HFFc6 (cell line): ENCODE measurements around the gene CGREF1. TPM values are rescaled to one million over a fixed set of nuclear protein-coding genes. Genes with fewer than 3 reads are reported as not detected.

Source experiments
- DNase-seq: peaks from one replicate; pipeline ENCODE4 v3.0.0-alpha.2; 2018
- H3K27ac Mint-ChIP-seq: 2 replicates; pipeline ENCODE4 v1.8.0; 2020; ENCODE audit warnings: mild to moderate bottlenecking, mixed read lengths
- H3K27me3 Mint-ChIP-seq: 2 replicates; pipeline ENCODE4 v1.8.0; 2021; ENCODE audit warnings: mild to moderate bottlenecking, moderate library complexity, mixed read lengths; ENCODE audit not compliant: insufficient read depth
- H3K36me3 Mint-ChIP-seq: 2 replicates; pipeline ENCODE4 v1.8.0; 2021; ENCODE audit warnings: low read depth, mixed read lengths
- H3K4me1 Mint-ChIP-seq: 2 replicates; pipeline ENCODE4 v1.8.0; 2020; ENCODE audit warnings: low read depth, mixed read lengths
- H3K4me3 Mint-ChIP-seq: 2 replicates; pipeline ENCODE4 v1.8.0; 2020; ENCODE audit warnings: mild to moderate bottlenecking, moderate library complexity, mixed read lengths
- H3K9me3 Mint-ChIP-seq: 2 replicates; pipeline ENCODE4 v1.8.0; 2020; ENCODE audit warnings: mild to moderate bottlenecking, mixed read lengths
- long read RNA-seq: library from polyadenylated mRNA; unstranded; transcript quantifications from one replicate; pipeline ENCODE4 v2.0.0, GENCODE V29; 2019
- total RNA-seq, 6 experiments: library from RNA; stranded (reverse); fragmentation: NEBNext Ultra II Directional; extraction: Animal tissue kit (Norgen Biotek cat#: 25700); gene quantifications; 2 replicates in 1 of 6; 3 replicates in 5 of 6; pipeline ENCODE4 v1.2.3, GENCODE V29; 2021
- TF ChIP-seq, protein P1 (sequence below): fragments of 200-600 bp; sonication (generic); IDR thresholded peaks from 2 replicates; pipeline ENCODE4 v1.5.0; 2021; ENCODE audit warnings: antibody characterized with exemption, mild to moderate bottlenecking

CGREF1 gene
- under 1 TPM in 1 of 6 experiments, not detected in 5; 0.12 TPM for total RNA-seq
- long read RNA-seq, result 0 reads

DNA sequence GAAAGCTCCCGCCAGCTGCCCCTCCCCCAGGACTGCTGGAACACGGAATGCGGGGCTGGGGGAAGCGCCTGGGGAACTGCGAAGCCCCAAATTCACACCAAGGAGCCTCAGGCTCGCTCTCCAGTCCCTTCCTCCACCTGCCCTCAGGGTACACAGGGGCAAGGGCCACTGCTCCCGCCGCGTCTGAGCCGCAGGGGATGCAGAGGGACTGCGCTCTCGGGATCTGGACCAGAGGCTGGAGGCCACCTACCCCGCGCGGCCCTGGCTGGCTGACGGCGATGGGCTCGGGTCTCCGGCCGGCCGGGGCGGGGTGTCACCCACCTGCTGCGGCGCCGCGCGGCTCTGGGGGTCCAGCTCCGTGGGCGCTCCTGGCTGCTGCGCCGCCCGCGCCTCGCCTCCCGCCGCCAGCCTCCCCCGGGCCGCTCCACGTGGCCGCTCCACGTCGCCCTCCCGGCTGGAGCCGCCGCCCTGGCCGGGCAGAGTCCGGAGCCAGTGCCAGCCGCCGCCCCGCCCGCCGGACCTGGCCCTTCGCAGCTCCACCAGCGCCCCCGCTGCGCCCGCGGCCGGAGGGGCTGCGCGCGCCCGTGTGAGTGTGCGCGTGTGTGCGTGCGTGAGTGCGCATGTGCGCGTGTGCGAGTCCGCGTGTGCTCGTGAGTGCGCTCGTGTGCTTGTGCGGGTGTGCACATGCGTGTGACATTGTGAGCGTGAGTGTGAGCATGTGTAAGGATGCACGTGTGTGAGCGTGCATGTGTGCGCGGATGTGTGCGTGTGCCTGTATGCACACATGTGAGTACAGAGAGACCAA is at the start of gene CGREF1:
TSS of gene CGREF1 (minus strand) at position 604 of the 805 bp plus-strand sequence. CDS start 14,762 bp downstream, outside the sequence.
- Mint-ChIP-seq H3K36me3 (no peaks in the 10 kb centered on the region), H3K27ac (no peak within 1 kb of the TSS), H3K27me3 (peaks cover 62% of the 10 kb centered on the region), H3K4me3 (no peak within 1 kb of the TSS), H3K9me3 (no peaks in the 10 kb centered on the region), H3K4me1 (no peaks in the 10 kb centered on the region)
- TF ChIP-seq, protein P1, sequence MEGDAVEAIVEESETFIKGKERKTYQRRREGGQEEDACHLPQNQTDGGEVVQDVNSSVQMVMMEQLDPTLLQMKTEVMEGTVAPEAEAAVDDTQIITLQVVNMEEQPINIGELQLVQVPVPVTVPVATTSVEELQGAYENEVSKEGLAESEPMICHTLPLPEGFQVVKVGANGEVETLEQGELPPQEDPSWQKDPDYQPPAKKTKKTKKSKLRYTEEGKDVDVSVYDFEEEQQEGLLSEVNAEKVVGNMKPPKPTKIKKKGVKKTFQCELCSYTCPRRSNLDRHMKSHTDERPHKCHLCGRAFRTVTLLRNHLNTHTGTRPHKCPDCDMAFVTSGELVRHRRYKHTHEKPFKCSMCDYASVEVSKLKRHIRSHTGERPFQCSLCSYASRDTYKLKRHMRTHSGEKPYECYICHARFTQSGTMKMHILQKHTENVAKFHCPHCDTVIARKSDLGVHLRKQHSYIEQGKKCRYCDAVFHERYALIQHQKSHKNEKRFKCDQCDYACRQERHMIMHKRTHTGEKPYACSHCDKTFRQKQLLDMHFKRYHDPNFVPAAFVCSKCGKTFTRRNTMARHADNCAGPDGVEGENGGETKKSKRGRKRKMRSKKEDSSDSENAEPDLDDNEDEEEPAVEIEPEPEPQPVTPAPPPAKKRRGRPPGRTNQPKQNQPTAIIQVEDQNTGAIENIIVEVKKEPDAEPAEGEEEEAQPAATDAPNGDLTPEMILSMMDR, result no peak
- DNase-seq, result no peak

- Mint-ChIP-seq H3K36me3 (no peaks in the 10 kb centered on the region), H3K27me3 (peaks cover 28% of the 10 kb centered on the region), H3K9me3 (no peaks in the 10 kb centered on the region), H3K4me3 (no peak overlapping the region), H3K27ac (no peak overlapping the region), H3K4me1 (peaks cover 11% of the 10 kb centered on the region)
- DNase-seq, result no peak
- TF ChIP-seq, protein P1, result no peak
Observed at GRCh38 chr2:27164960-27165763, 46.2 kb upstream of the CGREF1 start.

- no peaks in the 10 kb centered on the region for H3K36me3 Mint-ChIP-seq
- no peak overlapping the region for H3K27ac Mint-ChIP-seq
- TF ChIP-seq, protein P1, result no peak
- peaks cover 30% of the 10 kb centered on the region for H3K27me3 Mint-ChIP-seq
- no peaks in the 10 kb centered on the region for H3K9me3 Mint-ChIP-seq
- H3K4me1 Mint-ChIP-seq, result peaks cover 11% of the 10 kb centered on the region
- DNase-seq, result no peak
- no peak overlapping the region for H3K4me3 Mint-ChIP-seq
Observed at GRCh38 chr2:27162151-27163121, 43.5 kb upstream of the CGREF1 start.

- TF ChIP-seq, protein P1, result no peak
- Mint-ChIP-seq H3K9me3 (no peaks in the 10 kb centered on the region), H3K27ac (no peak overlapping the region), H3K4me3 (no peak overlapping the region), H3K36me3 (no peaks in the 10 kb centered on the region), H3K27me3 (peaks cover 31% of the 10 kb centered on the region), H3K4me1 (peaks cover 11% of the 10 kb centered on the region)
- DNase-seq, result no peak
Observed at GRCh38 chr2:27160191-27160590, 41.3 kb upstream of the CGREF1 start.

GRCh38 chr2:27159271-27159670 is 40.3 kb upstream of the CGREF1 start:
- no peak for DNase-seq
- Mint-ChIP-seq H3K27me3 (peaks cover 30% of the 10 kb centered on the region), H3K36me3 (no peaks in the 10 kb centered on the region), H3K4me1 (peaks cover 11% of the 10 kb centered on the region), H3K9me3 (no peaks in the 10 kb centered on the region), H3K27ac (no peak overlapping the region), H3K4me3 (no peak overlapping the region)
- TF ChIP-seq, protein P1, result no peak
